ENCODE data around the gene KRT82.

Gene KRT82

GRCh38 chr12:52435659-52435999 is 29.5 kb upstream of the KRT82 start:
- DNase-seq = no peak

GRCh38 chr12:52434760-52435530 is 28.8 kb upstream of the KRT82 start:
- DNase-seq = no peak

- DNase-seq = no peak
Measured at GRCh38 chr12:52434081-52434733, 28.1 kb upstream of the KRT82 start, which contains the start of gene KRT75. Gene KRT75 (minus strand): TSS chr12:52434371. CDS start chr12:52434304, 67 bp downstream.

- no peak for DNase-seq
Measured at GRCh38 chr12:52433501-52434080, 27.5 kb upstream of the KRT82 start.

- DNase-seq = no peak
Measured at GRCh38 chr12:52432559-52433207, 26.5 kb upstream of the KRT82 start.

- no peak for DNase-seq
Measured at GRCh38 chr12:52428121-52428520, 22.0 kb upstream of the KRT82 start.

- no peak for DNase-seq
Measured at GRCh38 chr12:52427083-52427482, 20.9 kb upstream of the KRT82 start.

- no peak for DNase-seq
Measured at GRCh38 chr12:52426034-52426433, 19.9 kb upstream of the KRT82 start.

GRCh38 chr12:52425466-52425865 is 19.3 kb upstream of the KRT82 start:
- DNase-seq = no peak

- peak in 1 of 14 donors; percentile 2 for DNase-seq
Measured at GRCh38 chr12:52423661-52424500, 17.7 kb upstream of the KRT82 start.

- DNase-seq = no peak
Measured at GRCh38 chr12:52423035-52423434, 16.9 kb upstream of the KRT82 start.

- DNase-seq = no peak
Measured at GRCh38 chr12:52419656-52420055, 13.5 kb upstream of the KRT82 start.

GRCh38 chr12:52418576-52419110 is 12.5 kb upstream of the KRT82 start:
- no peak for DNase-seq

GRCh38 chr12:52417740-52418139 is 11.6 kb upstream of the KRT82 start:
- no peak for DNase-seq

- no peak for DNase-seq
Measured at GRCh38 chr12:52416795-52417194, 10.7 kb upstream of the KRT82 start.

- DNase-seq = no peak
Measured at GRCh38 chr12:52415870-52416750, 10.0 kb upstream of the KRT82 start.

GRCh38 chr12:52414936-52415335 is 8.8 kb upstream of the KRT82 start:
- DNase-seq = no peak

- DNase-seq = no peak
Measured at GRCh38 chr12:52413782-52414345, 7.7 kb upstream of the KRT82 start.

GRCh38 chr12:52413202-52413601 is 7.1 kb upstream of the KRT82 start:
- no peak for DNase-seq

- DNase-seq = no peak
Measured at GRCh38 chr12:52411815-52412214, 5.7 kb upstream of the KRT82 start.
